Neural cell (in vitro differentiated cells): ENCODE measurements around the gene IGF1.

Experiments
- TF ChIP-seq, protein P1 (sequence below): fragments of 450-650 bp; IDR thresholded peaks from 2 replicates; pipeline ENCODE4 v1.5.1; 2014; ENCODE audit warnings: antibody characterized with exemption, mild to moderate bottlenecking, moderate library complexity; ENCODE audit not compliant: poor library complexity, severe bottlenecking
- TF ChIP-seq, protein P2 (sequence below): IDR thresholded peaks from 2 replicates; pipeline ENCODE4 v1.6.1; 2012; ENCODE audit warnings: borderline replicate concordance

DNA sequence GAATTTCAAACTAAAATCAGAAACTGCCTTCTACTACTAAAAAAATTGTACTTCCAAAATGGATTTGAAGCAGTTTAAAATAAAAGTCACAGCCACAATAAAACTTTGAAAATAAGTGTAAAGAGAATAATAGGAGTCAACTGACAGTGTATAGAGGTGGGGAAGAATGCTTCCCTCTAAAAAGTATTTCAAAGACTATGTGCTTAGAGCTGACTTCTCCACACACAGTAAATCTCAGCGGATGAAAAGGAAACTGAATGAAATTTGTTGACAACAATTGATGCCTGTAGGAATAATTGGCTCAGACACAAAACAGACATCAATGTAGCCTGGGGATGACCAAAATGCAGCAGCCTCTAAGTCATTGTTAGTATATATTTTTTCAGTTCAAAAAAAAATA is 7.9 kb downstream of the IGF1 start:
- TF ChIP-seq, protein P1, sequence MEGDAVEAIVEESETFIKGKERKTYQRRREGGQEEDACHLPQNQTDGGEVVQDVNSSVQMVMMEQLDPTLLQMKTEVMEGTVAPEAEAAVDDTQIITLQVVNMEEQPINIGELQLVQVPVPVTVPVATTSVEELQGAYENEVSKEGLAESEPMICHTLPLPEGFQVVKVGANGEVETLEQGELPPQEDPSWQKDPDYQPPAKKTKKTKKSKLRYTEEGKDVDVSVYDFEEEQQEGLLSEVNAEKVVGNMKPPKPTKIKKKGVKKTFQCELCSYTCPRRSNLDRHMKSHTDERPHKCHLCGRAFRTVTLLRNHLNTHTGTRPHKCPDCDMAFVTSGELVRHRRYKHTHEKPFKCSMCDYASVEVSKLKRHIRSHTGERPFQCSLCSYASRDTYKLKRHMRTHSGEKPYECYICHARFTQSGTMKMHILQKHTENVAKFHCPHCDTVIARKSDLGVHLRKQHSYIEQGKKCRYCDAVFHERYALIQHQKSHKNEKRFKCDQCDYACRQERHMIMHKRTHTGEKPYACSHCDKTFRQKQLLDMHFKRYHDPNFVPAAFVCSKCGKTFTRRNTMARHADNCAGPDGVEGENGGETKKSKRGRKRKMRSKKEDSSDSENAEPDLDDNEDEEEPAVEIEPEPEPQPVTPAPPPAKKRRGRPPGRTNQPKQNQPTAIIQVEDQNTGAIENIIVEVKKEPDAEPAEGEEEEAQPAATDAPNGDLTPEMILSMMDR = no peak
- TF ChIP-seq, protein P2, sequence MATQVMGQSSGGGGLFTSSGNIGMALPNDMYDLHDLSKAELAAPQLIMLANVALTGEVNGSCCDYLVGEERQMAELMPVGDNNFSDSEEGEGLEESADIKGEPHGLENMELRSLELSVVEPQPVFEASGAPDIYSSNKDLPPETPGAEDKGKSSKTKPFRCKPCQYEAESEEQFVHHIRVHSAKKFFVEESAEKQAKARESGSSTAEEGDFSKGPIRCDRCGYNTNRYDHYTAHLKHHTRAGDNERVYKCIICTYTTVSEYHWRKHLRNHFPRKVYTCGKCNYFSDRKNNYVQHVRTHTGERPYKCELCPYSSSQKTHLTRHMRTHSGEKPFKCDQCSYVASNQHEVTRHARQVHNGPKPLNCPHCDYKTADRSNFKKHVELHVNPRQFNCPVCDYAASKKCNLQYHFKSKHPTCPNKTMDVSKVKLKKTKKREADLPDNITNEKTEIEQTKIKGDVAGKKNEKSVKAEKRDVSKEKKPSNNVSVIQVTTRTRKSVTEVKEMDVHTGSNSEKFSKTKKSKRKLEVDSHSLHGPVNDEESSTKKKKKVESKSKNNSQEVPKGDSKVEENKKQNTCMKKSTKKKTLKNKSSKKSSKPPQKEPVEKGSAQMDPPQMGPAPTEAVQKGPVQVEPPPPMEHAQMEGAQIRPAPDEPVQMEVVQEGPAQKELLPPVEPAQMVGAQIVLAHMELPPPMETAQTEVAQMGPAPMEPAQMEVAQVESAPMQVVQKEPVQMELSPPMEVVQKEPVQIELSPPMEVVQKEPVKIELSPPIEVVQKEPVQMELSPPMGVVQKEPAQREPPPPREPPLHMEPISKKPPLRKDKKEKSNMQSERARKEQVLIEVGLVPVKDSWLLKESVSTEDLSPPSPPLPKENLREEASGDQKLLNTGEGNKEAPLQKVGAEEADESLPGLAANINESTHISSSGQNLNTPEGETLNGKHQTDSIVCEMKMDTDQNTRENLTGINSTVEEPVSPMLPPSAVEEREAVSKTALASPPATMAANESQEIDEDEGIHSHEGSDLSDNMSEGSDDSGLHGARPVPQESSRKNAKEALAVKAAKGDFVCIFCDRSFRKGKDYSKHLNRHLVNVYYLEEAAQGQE = no peak
